HG02588 (cell line): Measurements from ENCODE around the gene IL12RB2.

ENCODE experiments used
- ATAC-seq: cut with Tn5 transposase; IDR thresholded peaks from one replicate; pipeline ENCODE4 v1.9.1; 2021; ENCODE audit warnings: mild to moderate bottlenecking, moderate library complexity; ENCODE audit not compliant: unreplicated experiment

Gene IL12RB2

GRCh38 chr1:67347688-67348472 lies 40.2 kb downstream of the IL12RB2 start:
- no peak for ATAC-seq

GRCh38 chr1:67348586-67349252 lies 41.0 kb downstream of the IL12RB2 start:
- no peak for ATAC-seq

GRCh38 chr1:67350783-67351182 lies 43.1 kb downstream of the IL12RB2 start:
- ATAC-seq, result peak; percentile 70

- no peak for ATAC-seq
Observed at GRCh38 chr1:67352211-67352610, 44.5 kb downstream of the IL12RB2 start.

GRCh38 chr1:67355745-67356424 lies 48.2 kb downstream of the IL12RB2 start:
- ATAC-seq, result no peak

- ATAC-seq, result no peak
Observed at GRCh38 chr1:67359592-67359991, 51.9 kb downstream of the IL12RB2 start.

GRCh38 chr1:67361641-67362040 lies 54.0 kb downstream of the IL12RB2 start:
- no peak for ATAC-seq

GRCh38 chr1:67367370-67368045 lies 59.8 kb downstream of the IL12RB2 start:
- no peak for ATAC-seq

GRCh38 chr1:67368046-67368514 lies 60.4 kb downstream of the IL12RB2 start:
- ATAC-seq, result no peak

GRCh38 chr1:67371043-67371442 lies 63.4 kb downstream of the IL12RB2 start:
- ATAC-seq, result no peak

- ATAC-seq, result no peak
Observed at GRCh38 chr1:67371681-67372080, 64.0 kb downstream of the IL12RB2 start.

- no peak for ATAC-seq
Observed at GRCh38 chr1:67372136-67372535, 64.5 kb downstream of the IL12RB2 start.

GRCh38 chr1:67372898-67373297 lies 65.2 kb downstream of the IL12RB2 start:
- no peak for ATAC-seq

GRCh38 chr1:67376381-67376780 lies 68.7 kb downstream of the IL12RB2 start:
- ATAC-seq, result no peak

- ATAC-seq, result no peak
Observed at GRCh38 chr1:67377253-67377652, 69.6 kb downstream of the IL12RB2 start.

GRCh38 chr1:67381154-67381553 lies 73.5 kb downstream of the IL12RB2 start:
- no peak for ATAC-seq

- no peak for ATAC-seq
Observed at GRCh38 chr1:67382292-67382691, 74.6 kb downstream of the IL12RB2 start.

GRCh38 chr1:67383999-67384638 lies 76.4 kb downstream of the IL12RB2 start:
- no peak for ATAC-seq

GRCh38 chr1:67390041-67390887 lies 82.6 kb downstream of the IL12RB2 start:
- ATAC-seq, result no peak

GRCh38 chr1:67393240-67393639 lies 85.6 kb downstream of the IL12RB2 start:
- no peak for ATAC-seq
